HCT116 (cell line): ENCODE results near the gene SKA1. TPM values are rescaled to one million over a fixed set of nuclear protein-coding genes. Genes with fewer than 3 reads are reported as not detected.

ENCODE experiments used
- ATAC-seq: fragments of 200-7000 bp; cut with Tn5 transposase; 2 replicates; pipeline ENCODE4 v1.9.1; 2020; ENCODE audit warnings: mild to moderate bottlenecking, moderate library complexity
- BruUV-seq: library from RNA; stranded (reverse); fragments of 400-500 nt; replicated peaks from 2 replicates; lab custom pipeline; 2021; lab: Mats Ljungman, UMichigan
- CTCF ChIA-PET: fragments of 300-600 bp; sonication (Branson Sonifier 250); formaldehyde crosslinking; loops from one replicate; lab custom pipeline; 2021; ENCODE audit warnings: antibody characterized with exemption; lab: Charles Lee
- POLR2A ChIA-PET: fragments of 300-600, 350-600 bp; sonication (Branson Sonifier 250); formaldehyde crosslinking; loops from one replicate; lab custom pipeline; 2021; ENCODE audit warnings: antibody characterized with exemption; lab: Charles Lee
- RAD21 ChIA-PET, 2 experiments: fragments of 300-600 bp; sonication (Branson Sonifier 250); formaldehyde crosslinking; loops; one replicate each; lab custom pipeline; 2023; ENCODE audit warnings: low total read pairs in 2 of 2; ENCODE audit not compliant: uncharacterized antibody in 2 of 2, unreplicated experiment in 2 of 2, low non-redundant PET in 1 of 2; lab: Charles Lee
- DNase-seq: peaks from one replicate; pipeline ENCODE4 v3.0.0-alpha.2; 2010; ENCODE audit warnings: low read depth, low spot score
- H2AFZ ChIP-seq: fragments of 200-600 bp; shearing (Covaris generic), sonication (generic); 2 replicates; pipeline ENCODE4 v1.6.1; 2017; ENCODE audit warnings: low read depth, mixed run types, mixed read lengths, antibody characterized with exemption, low read length; ENCODE audit not compliant: poor library complexity, severe bottlenecking
- H3K27ac ChIP-seq: 2 replicates; pipeline ENCODE4 v1.5.1; 2012; ENCODE audit warnings: low read depth, low read length
- H3K27me3 ChIP-seq: fragments of 200-600 bp; sonication (generic); 2 replicates; pipeline ENCODE4 v1.6.1; 2016; ENCODE audit warnings: mixed run types, low read length, mixed read lengths; ENCODE audit not compliant: insufficient read depth
- H3K36me3 ChIP-seq, 2 experiments: fragments of 200-500 bp in 1 of 2; fragments of 200-600 bp in 1 of 2; sonication (Bioruptor generic) in 1 of 2; sonication (generic) in 1 of 2; 2 replicates each; pipeline versions ENCODE4 v1.5.1 to v1.6.1; 2014 to 2016; ENCODE audit warnings: low read length in 2 of 2, inconsistent platforms in 1 of 2, mixed read lengths in 1 of 2, mixed run types in 1 of 2; ENCODE audit not compliant: insufficient read depth in 2 of 2, control insufficient read depth in 1 of 2
- H3K4me1 ChIP-seq, 2 experiments: fragments of 200-600 bp in 1 of 2; sonication (generic) in 1 of 2; 2 replicates each; pipeline versions ENCODE4 v1.5.1 to v1.6.1; 2012 to 2017; ENCODE audit warnings: low read length in 2 of 2, inconsistent platforms in 1 of 2, mild to moderate bottlenecking in 1 of 2, mixed read lengths in 1 of 2, mixed run types in 1 of 2, moderate library complexity in 1 of 2; ENCODE audit not compliant: insufficient read depth in 2 of 2, control insufficient read depth in 1 of 2
- H3K4me2 ChIP-seq: fragments of 200-600 bp; sonication (generic); 2 replicates; pipeline ENCODE4 v1.6.1; 2017; ENCODE audit warnings: mixed run types, low read length, mixed read lengths
- H3K4me3 ChIP-seq, 2 experiments: fragments of 200-600 bp in 1 of 2; sonication (generic) in 1 of 2; replicated peaks in 1 of 2; 2 replicates each; pipeline ENCODE4 v1.5.1; 2011 to 2016; ENCODE audit warnings: low read length in 2 of 2, control low read depth in 1 of 2, low read depth in 1 of 2, mild to moderate bottlenecking in 1 of 2, mixed read lengths in 1 of 2, mixed run types in 1 of 2
- H3K79me2 ChIP-seq: fragments of 200-600 bp; sonication (generic); 2 replicates; pipeline ENCODE4 v1.6.1; 2017; ENCODE audit warnings: mild to moderate bottlenecking, mixed run types, low read length, moderate library complexity, mixed read lengths; ENCODE audit not compliant: insufficient read depth
- H3K9ac ChIP-seq: fragments of 200-600 bp; sonication (generic); 2 replicates; pipeline ENCODE4 v1.6.1; 2016; ENCODE audit warnings: low read length, mixed read lengths
- H3K9me2 ChIP-seq: fragments of 200-600 bp; sonication (generic), shearing (Covaris generic); 2 replicates; pipeline ENCODE4 v1.6.1; 2017; ENCODE audit warnings: mixed run types, mild to moderate bottlenecking, moderate library complexity; ENCODE audit not compliant: insufficient read depth
- H3K9me3 ChIP-seq, 2 experiments: fragments of 200-500 bp in 1 of 2; fragments of 200-600 bp in 1 of 2; sonication (Bioruptor generic) in 1 of 2; sonication (generic) in 1 of 2; 2 replicates each; pipeline ENCODE4 v1.6.1; 2014 to 2017; ENCODE audit warnings: low read length in 2 of 2, mixed read lengths in 2 of 2, inconsistent platforms in 1 of 2, low read depth in 1 of 2, mild to moderate bottlenecking in 1 of 2, mixed run types in 1 of 2, moderate library complexity in 1 of 2; ENCODE audit not compliant: control insufficient read depth in 1 of 2, insufficient read depth in 1 of 2
- H4K20me1 ChIP-seq: fragments of 200-600 bp; sonication (generic), shearing (Covaris generic); 2 replicates; pipeline ENCODE4 v1.6.1; 2017; ENCODE audit warnings: mixed run types, mild to moderate bottlenecking, moderate library complexity; ENCODE audit not compliant: insufficient read depth
- CEBPB ChIP-seq: IDR thresholded peaks from 2 replicates; pipeline ENCODE4 v1.6.1; 2012; ENCODE audit warnings: low read depth
- CTCF ChIP-seq, 3 experiments: fragments of 200-600 bp in 1 of 3; sonication (generic) in 1 of 3; IDR thresholded peaks in 2 of 3; conservative IDR thresholded peaks in 1 of 3; 2 replicates each; pipeline ENCODE4 v1.5.1; 2012 to 2017; ENCODE audit warnings: low read depth in 2 of 3, low read length in 2 of 3, antibody characterized with exemption in 1 of 3, borderline replicate concordance in 1 of 3, control low read depth in 1 of 3, mild to moderate bottlenecking in 1 of 3, mixed read lengths in 1 of 3, mixed run types in 1 of 3, moderate library complexity in 1 of 3; ENCODE audit not compliant: insufficient read depth in 1 of 3
- ELF1 ChIP-seq: IDR thresholded peaks from 2 replicates; pipeline ENCODE4 v1.6.1; 2012; ENCODE audit warnings: low read depth, borderline replicate concordance
- EZH2phosphoT487 ChIP-seq: fragments of 200-600 bp; IDR thresholded peaks from 2 replicates; pipeline ENCODE4 v1.6.1; 2018; ENCODE audit warnings: antibody characterized with exemption, borderline replicate concordance
- FOSL1 ChIP-seq: IDR thresholded peaks from 2 replicates; pipeline ENCODE4 v1.6.1; 2012; ENCODE audit warnings: low read depth
- MAX ChIP-seq: IDR thresholded peaks from 2 replicates; pipeline ENCODE4 v1.6.1; 2012
- POLR2AphosphoS5 ChIP-seq: IDR thresholded peaks from 2 replicates; pipeline ENCODE4 v1.6.1; 2011; ENCODE audit warnings: mild to moderate bottlenecking, low read depth, low read length, moderate library complexity
- RAD21 ChIP-seq: IDR thresholded peaks from 2 replicates; pipeline ENCODE4 v1.6.1; 2012; ENCODE audit warnings: low read depth, mild to moderate bottlenecking
- SRF ChIP-seq: IDR thresholded peaks from 2 replicates; pipeline ENCODE4 v1.6.1; 2012; ENCODE audit warnings: low read depth
- ZBTB33 ChIP-seq: IDR thresholded peaks from 2 replicates; pipeline ENCODE4 v1.6.1; 2011; ENCODE audit warnings: mild to moderate bottlenecking, low read length, moderate library complexity; ENCODE audit not compliant: insufficient replicate concordance; ENCODE audit errors: extremely low read depth
- ZFX ChIP-seq: fragments of 450-650 bp; IDR thresholded peaks from 2 replicates; pipeline ENCODE4 v1.6.1; 2017
- intact Hi-C: fragments of 100-400 bp; cut with micrococcal nuclease; formaldehyde crosslinking; loops from 2 replicates; pipeline ENCODE4 v1.10.0; 2022
- total RNA-seq: library from RNA; stranded (reverse); gene quantifications from one replicate; pipeline ENCODE4 v1.2.1, GENCODE V29; 2021; ENCODE audit not compliant: unreplicated experiment

SKA1 gene
- total RNA-seq, 1 experiment from 2014 or later, result 34.5 TPM

- intact Hi-C loops, result loop anchor here (1.0 kb wide), 1 partner anchor 211 kb away; no protein-coding TSS in a partner anchor
- BruUV-seq, result no TSS peak
- H3K9ac ChIP-seq, result no peak overlapping the region
- H3K9me3 ChIP-seq, result no peaks in the 10 kb centered on the region
- no peak overlapping the region for H3K4me3 ChIP-seq
- no peaks in the 10 kb centered on the region for H3K27me3 ChIP-seq
- ChIA-PET CTCF (interaction anchor here (0.7 to 1.9 kb wide), 11 partner anchors 8 to 918 kb away, joined by 3 to 21 read pairs (median 3); partner anchors contain the start of gene MBD1), POLR2A (no interaction called here), RAD21 (no interaction called here)
- H3K79me2 ChIP-seq, result no peaks in the 10 kb centered on the region
- H3K4me1 ChIP-seq, result no peaks in the 10 kb centered on the region
- H3K36me3 ChIP-seq, result no peaks in the 10 kb centered on the region
- no peak overlapping the region for H2AFZ ChIP-seq
- H4K20me1 ChIP-seq, result no peaks in the 10 kb centered on the region
- DNase-seq (peak; percentile 39), ATAC-seq (peak; percentile 72)
- TF ChIP-seq ZFX (no peak), SRF (no peak), CTCF (IDR thresholded peaks at IDR 0.05 in 2 of 3, conservative IDR thresholded peaks at IDR 0.05 in 1 of 3; ENCODE audit: borderline replicate concordance in 1 of 3, insufficient read depth in 1 of 3, low read depth in 2 of 3, low read length in 2 of 3) (peak; percentile 32 to 49 (median 37); a peak in 4 of 6 replicates), ZBTB33 (no peak), CEBPB (no peak), POLR2AphosphoS5 (no peak), FOSL1 (no peak), MAX (no peak), RAD21 (peak; percentile 45; the same call in 1 of the 2 replicates), ELF1 (no peak), EZH2phosphoT487 (no peak)
- no peak overlapping the region for H3K27ac ChIP-seq
- H3K9me2 ChIP-seq, result no peaks in the 10 kb centered on the region
- H3K4me2 ChIP-seq, result no peak overlapping the region
Measured at GRCh38 chr18:50429207-50429948, 54.5 kb downstream of the SKA1 start.
